ENCODE data around the gene D2HGDH. TPM values are rescaled to one million over a fixed set of nuclear protein-coding genes. Genes with fewer than 3 reads are reported as not detected.

The D2HGDH gene
- total and polyA plus RNA-seq, 2 of the 13 experiments (the other 11 are each of a cell fraction or from before 2014, with no cell fraction given) = 19.2 to 20.3 TPM

DNA sequence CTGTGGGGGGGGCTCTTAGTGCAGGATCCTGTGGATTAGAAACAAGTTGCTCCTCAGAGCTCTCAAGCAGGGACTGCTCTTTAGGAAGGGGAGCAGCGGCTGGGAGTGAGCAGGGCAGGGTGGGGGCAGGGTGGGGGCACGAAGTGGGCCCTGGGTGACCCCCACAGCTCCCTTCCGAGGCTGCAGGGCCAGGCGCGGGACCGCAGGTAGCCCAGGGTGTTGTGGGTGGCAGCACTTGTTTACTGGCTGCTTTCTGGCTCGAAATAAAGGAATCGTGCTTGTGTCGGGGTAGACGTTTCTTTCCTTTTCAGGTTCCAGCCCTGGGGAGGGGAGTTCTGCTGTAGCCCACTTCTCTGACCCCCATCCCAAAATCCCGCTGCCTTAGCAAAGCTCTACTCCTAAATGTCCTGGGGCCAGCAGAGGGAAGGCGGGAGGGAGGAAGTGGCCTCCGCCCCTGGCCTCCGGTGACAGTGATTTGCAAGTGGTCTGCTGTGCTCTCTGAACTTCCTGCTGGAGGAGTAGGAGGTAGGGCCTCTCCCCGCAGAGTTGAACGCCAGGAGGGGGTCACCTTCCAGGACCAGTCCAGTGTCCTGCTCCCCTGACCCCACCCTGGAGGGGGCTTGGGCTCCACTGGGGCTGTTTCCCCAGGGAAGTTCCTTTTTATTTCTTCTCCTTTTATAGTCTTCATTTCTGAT, 82.8 kb downstream of the D2HGDH start (continued):
- TF ChIP-seq PCBP1 (IDR thresholded peaks at IDR 0.05; ENCODE audit: borderline replicate concordance, low read depth, low read length) (no peak), SALL1 (CRISPR knock-in tag; IDR thresholded peaks at IDR 0.05) (peak; percentile 43), ZNF589 (CRISPR knock-in tag; conservative IDR thresholded peaks at IDR 0.05) (no peak), NR3C1 (CRISPR knock-in tag; IDR thresholded peaks at IDR 0.05) (no peak), MTA3 (CRISPR knock-in tag; IDR thresholded peaks at IDR 0.05) (no peak), NPAS2 (CRISPR knock-in tag; IDR thresholded peaks at IDR 0.05; ENCODE audit: borderline replicate concordance) (no peak), SIX1 (CRISPR knock-in tag; IDR thresholded peaks at IDR 0.05; ENCODE audit: borderline replicate concordance) (no peak), HNRNPL (IDR thresholded peaks at IDR 0.05; ENCODE audit: low read depth, low read length) (no peak), CC2D1A (CRISPR knock-in tag; IDR thresholded peaks at IDR 0.05) (no peak), ZNF44 (CRISPR knock-in tag; IDR thresholded peaks at IDR 0.05) (no peak), FOXP1 (IDR thresholded peaks at IDR 0.05) (no peak), FOXP1 (CRISPR knock-in tag; IDR thresholded peaks at IDR 0.05) (peak; percentile 15; the same call in 1 of the 2 replicates), EHMT2 (IDR thresholded peaks at IDR 0.05; ENCODE audit: borderline replicate concordance, low read depth, low read length) (no peak)
- TF ChIP-seq, protein P1, sequence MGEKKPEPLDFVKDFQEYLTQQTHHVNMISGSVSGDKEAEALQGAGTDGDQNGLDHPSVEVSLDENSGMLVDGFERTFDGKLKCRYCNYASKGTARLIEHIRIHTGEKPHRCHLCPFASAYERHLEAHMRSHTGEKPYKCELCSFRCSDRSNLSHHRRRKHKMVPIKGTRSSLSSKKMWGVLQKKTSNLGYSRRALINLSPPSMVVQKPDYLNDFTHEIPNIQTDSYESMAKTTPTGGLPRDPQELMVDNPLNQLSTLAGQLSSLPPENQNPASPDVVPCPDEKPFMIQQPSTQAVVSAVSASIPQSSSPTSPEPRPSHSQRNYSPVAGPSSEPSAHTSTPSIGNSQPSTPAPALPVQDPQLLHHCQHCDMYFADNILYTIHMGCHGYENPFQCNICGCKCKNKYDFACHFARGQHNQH (CRISPR knock-in tag; IDR thresholded peaks at IDR 0.05) = 0 out of 2 replicates have a peak, but pooled peaks have one; percentile 18
- TF ChIP-seq, protein P2, sequence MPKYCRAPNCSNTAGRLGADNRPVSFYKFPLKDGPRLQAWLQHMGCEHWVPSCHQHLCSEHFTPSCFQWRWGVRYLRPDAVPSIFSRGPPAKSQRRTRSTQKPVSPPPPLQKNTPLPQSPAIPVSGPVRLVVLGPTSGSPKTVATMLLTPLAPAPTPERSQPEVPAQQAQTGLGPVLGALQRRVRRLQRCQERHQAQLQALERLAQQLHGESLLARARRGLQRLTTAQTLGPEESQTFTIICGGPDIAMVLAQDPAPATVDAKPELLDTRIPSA (CRISPR knock-in tag; IDR thresholded peaks at IDR 0.05; ENCODE audit: borderline replicate concordance) = peak; percentile 41; the same call in 1 of the 2 replicates
- TF ChIP-seq, protein P3, sequence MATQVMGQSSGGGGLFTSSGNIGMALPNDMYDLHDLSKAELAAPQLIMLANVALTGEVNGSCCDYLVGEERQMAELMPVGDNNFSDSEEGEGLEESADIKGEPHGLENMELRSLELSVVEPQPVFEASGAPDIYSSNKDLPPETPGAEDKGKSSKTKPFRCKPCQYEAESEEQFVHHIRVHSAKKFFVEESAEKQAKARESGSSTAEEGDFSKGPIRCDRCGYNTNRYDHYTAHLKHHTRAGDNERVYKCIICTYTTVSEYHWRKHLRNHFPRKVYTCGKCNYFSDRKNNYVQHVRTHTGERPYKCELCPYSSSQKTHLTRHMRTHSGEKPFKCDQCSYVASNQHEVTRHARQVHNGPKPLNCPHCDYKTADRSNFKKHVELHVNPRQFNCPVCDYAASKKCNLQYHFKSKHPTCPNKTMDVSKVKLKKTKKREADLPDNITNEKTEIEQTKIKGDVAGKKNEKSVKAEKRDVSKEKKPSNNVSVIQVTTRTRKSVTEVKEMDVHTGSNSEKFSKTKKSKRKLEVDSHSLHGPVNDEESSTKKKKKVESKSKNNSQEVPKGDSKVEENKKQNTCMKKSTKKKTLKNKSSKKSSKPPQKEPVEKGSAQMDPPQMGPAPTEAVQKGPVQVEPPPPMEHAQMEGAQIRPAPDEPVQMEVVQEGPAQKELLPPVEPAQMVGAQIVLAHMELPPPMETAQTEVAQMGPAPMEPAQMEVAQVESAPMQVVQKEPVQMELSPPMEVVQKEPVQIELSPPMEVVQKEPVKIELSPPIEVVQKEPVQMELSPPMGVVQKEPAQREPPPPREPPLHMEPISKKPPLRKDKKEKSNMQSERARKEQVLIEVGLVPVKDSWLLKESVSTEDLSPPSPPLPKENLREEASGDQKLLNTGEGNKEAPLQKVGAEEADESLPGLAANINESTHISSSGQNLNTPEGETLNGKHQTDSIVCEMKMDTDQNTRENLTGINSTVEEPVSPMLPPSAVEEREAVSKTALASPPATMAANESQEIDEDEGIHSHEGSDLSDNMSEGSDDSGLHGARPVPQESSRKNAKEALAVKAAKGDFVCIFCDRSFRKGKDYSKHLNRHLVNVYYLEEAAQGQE (IDR thresholded peaks at IDR 0.05; ENCODE audit: borderline replicate concordance in 1 of 2, low read depth in 1 of 2, low read length in 2 of 2) = no peak
- TF ChIP-seq, protein P4, sequence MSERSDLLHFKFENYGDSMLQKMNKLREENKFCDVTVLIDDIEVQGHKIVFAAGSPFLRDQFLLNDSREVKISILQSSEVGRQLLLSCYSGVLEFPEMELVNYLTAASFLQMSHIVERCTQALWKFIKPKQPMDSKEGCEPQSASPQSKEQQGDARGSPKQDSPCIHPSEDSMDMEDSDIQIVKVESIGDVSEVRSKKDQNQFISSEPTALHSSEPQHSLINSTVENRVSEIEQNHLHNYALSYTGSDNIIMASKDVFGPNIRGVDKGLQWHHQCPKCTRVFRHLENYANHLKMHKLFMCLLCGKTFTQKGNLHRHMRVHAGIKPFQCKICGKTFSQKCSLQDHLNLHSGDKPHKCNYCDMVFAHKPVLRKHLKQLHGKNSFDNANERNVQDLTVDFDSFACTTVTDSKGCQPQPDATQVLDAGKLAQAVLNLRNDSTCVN (CRISPR knock-in tag; IDR thresholded peaks at IDR 0.05; ENCODE audit: borderline replicate concordance) = no peak
- TF ChIP-seq, protein P5, sequence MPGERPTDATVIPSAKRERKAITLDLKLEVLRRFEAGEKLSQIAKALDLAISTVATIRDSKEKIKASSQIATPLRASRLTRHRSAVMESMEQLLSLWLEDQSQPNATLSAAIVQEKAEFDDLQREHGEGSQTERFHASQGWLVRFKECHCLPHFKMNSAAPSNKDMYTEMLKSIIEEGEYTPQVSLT (CRISPR knock-in tag; IDR thresholded peaks at IDR 0.05; ENCODE audit: borderline replicate concordance, low read depth) = no peak
- TF ChIP-seq, protein P6, sequence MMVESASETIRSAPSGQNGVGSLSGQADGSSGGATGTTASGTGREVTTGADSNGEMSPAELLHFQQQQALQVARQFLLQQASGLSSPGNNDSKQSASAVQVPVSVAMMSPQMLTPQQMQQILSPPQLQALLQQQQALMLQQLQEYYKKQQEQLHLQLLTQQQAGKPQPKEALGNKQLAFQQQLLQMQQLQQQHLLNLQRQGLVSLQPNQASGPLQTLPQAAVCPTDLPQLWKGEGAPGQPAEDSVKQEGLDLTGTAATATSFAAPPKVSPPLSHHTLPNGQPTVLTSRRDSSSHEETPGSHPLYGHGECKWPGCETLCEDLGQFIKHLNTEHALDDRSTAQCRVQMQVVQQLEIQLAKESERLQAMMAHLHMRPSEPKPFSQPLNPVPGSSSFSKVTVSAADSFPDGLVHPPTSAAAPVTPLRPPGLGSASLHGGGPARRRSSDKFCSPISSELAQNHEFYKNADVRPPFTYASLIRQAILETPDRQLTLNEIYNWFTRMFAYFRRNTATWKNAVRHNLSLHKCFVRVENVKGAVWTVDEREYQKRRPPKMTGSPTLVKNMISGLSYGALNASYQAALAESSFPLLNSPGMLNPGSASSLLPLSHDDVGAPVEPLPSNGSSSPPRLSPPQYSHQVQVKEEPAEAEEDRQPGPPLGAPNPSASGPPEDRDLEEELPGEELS (CRISPR knock-in tag; IDR thresholded peaks at IDR 0.05) = 0 out of 2 replicates have a peak, but pooled peaks have one; percentile 23
- TF ChIP-seq, protein P7, sequence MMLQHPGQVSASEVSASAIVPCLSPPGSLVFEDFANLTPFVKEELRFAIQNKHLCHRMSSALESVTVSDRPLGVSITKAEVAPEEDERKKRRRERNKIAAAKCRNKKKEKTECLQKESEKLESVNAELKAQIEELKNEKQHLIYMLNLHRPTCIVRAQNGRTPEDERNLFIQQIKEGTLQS (CRISPR knock-in tag; IDR thresholded peaks at IDR 0.05) = no peak

Data from HepG2 (cell line).